ENCODE data around the gene SORCS2.

Gene SORCS2

GRCh38 chr4:7296661-7297335, 104.5 kb downstream of the SORCS2 start:
- TF ChIP-seq, protein P1, sequence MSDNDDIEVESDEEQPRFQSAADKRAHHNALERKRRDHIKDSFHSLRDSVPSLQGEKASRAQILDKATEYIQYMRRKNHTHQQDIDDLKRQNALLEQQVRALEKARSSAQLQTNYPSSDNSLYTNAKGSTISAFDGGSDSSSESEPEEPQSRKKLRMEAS (IDR thresholded peaks at IDR 0.05; ENCODE audit: low read depth, low read length) = no peak
- TF ChIP-seq MYC (IDR thresholded peaks at IDR 0.05; ENCODE audit: low read depth, low read length) (no peak), CTCF (IDR thresholded peaks at IDR 0.05; ENCODE audit: low read depth, low read length) (no peak)
- no peak overlapping the region for H3K4me3 ChIP-seq (ENCODE audit: low read depth, low read length)
- no peak for DNase-seq (ENCODE audit: low read depth)

DNA sequence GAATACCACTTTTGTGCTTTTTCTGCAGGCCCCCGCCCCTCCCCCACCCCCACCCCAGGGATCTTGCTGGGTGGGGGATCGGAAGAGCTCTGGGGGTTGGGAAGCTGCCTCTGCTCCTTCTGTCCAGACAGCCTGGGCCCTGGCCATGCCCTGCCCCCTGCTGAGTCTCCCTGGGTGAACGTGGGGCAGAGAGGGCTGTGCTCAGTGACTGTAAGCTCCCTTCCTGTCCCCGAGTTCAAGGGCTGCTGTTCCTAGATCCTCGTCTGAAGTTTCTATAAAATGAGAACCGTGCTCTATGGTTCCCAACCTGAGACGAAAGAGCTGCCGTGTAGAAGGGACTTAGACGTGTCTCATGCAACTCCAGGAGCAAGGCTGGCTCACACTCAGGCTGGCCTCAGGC, 105.0 kb downstream of the SORCS2 start:
- no peak overlapping the region for H3K4me3 ChIP-seq (ENCODE audit: low read depth, low read length)
- no peak for DNase-seq (ENCODE audit: low read depth)
- no peak for TF ChIP-seq MYC (IDR thresholded peaks at IDR 0.05; ENCODE audit: low read depth, low read length)
- TF ChIP-seq POLR2A (IDR thresholded peaks at IDR 0.05; ENCODE audit: extremely low read depth, insufficient read length) = no peak
- TF ChIP-seq, protein P1 (IDR thresholded peaks at IDR 0.05; ENCODE audit: low read depth, low read length) = no peak
- TF ChIP-seq CTCF (IDR thresholded peaks at IDR 0.05; ENCODE audit: low read depth, low read length) = no peak

GRCh38 chr4:7297881-7298280, 105.5 kb downstream of the SORCS2 start:
- no peak for DNase-seq (ENCODE audit: low read depth)
- no peak overlapping the region for H3K4me3 ChIP-seq (ENCODE audit: low read depth, low read length)
- TF ChIP-seq, protein P1 (IDR thresholded peaks at IDR 0.05; ENCODE audit: low read depth, low read length) = no peak
- no peak for TF ChIP-seq POLR2A (IDR thresholded peaks at IDR 0.05; ENCODE audit: extremely low read depth, insufficient read length)
- no peak for TF ChIP-seq CTCF (IDR thresholded peaks at IDR 0.05; ENCODE audit: low read depth, low read length)
- no peak for TF ChIP-seq MYC (IDR thresholded peaks at IDR 0.05; ENCODE audit: low read depth, low read length)

DNA sequence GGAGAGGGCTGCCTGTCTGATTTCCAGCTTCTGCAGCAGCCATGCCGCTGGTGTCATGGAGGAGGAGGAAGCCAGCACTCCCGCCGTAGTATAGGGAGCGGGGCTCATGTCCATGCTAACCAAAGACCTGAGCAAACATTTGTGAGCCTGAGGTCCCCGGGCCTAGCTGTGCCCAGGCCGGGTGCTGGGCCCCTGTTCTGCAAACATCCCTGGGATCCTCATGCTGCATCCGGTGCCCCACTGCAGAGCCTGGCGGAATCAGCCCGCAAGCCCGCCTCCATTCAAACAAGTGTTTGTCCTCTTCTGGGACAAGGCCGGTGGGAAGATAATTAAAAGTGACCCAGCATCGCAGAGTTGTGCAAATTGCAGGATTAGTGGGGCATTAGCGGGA, 106.3 kb downstream of the SORCS2 start:
- TF ChIP-seq CTCF (IDR thresholded peaks at IDR 0.05; ENCODE audit: low read depth, low read length) = no peak
- TF ChIP-seq POLR2A (IDR thresholded peaks at IDR 0.05; ENCODE audit: extremely low read depth, insufficient read length) = no peak
- no peak for TF ChIP-seq MYC (IDR thresholded peaks at IDR 0.05; ENCODE audit: low read depth, low read length)
- TF ChIP-seq, protein P1 (IDR thresholded peaks at IDR 0.05; ENCODE audit: low read depth, low read length) = no peak

DNA sequence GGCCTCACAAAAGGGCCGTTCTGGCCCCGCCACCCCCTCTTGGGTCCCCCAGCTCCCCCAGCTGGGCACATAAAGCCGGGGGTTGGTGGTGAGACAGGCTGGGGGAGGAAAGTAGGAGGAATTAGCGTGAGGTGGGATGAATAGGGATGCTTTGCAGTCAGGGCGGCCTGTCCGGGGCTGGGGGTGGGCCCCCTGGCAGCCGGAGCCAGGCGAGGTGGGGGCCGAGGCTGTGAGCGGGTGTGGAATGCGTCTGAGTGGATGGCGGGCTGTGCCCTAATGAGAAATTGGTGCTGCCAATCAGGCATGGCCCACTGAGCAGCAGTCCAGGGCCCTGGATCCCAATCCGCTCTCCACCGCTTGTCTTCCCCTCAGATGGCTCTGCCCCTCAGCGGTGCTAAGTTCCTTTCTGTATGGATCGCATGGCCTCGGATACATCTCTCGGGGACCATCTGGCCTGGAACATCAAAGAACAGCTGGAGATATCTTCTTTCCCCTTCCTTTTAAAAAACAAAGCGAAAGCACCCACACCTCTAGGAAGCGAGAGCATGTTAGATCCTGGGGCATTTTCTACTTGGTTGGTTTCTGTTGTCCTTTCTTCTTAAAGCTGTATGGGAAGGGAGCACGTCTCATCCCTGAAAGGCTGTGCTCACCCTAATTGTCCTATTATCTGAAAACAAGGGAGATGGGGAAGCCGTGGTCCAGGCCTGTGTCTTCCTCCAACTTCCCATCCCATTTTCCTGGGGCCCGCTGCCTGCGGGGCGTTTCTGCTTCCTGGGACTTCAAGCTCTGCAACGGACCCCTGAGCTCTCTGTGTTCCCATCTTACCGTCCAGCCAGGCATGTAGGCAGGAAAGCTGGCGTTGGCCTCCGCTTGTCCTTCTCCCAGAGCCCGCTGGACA, 106.9 kb downstream of the SORCS2 start:
- no peak overlapping the region for H3K4me3 ChIP-seq (ENCODE audit: low read depth, low read length)
- no peak for TF ChIP-seq CTCF (IDR thresholded peaks at IDR 0.05; ENCODE audit: low read depth, low read length)
- TF ChIP-seq, protein P1 (IDR thresholded peaks at IDR 0.05; ENCODE audit: low read depth, low read length) = no peak
- TF ChIP-seq POLR2A (IDR thresholded peaks at IDR 0.05; ENCODE audit: extremely low read depth, insufficient read length) = no peak
- no peak for TF ChIP-seq MYC (IDR thresholded peaks at IDR 0.05; ENCODE audit: low read depth, low read length)
- DNase-seq (ENCODE audit: low read depth) = no peak

More for the DNA sequence above, 106.3 kb downstream of the SORCS2 start:
- DNase-seq (ENCODE audit: low read depth) = no peak
- H3K4me3 ChIP-seq (ENCODE audit: low read depth, low read length) = no peak overlapping the region
